ENCODE measurements around the gene ENTPD1.
A peak's percentile ranks its signal among the peaks of the same experiment; 100 is the strongest.
"Not testable (repeated sequence)": the region's sequence is repeated elsewhere in the genome, so short reads cannot be mapped to it uniquely, and the experiment has no call there.

The ENTPD1 gene, protein sequence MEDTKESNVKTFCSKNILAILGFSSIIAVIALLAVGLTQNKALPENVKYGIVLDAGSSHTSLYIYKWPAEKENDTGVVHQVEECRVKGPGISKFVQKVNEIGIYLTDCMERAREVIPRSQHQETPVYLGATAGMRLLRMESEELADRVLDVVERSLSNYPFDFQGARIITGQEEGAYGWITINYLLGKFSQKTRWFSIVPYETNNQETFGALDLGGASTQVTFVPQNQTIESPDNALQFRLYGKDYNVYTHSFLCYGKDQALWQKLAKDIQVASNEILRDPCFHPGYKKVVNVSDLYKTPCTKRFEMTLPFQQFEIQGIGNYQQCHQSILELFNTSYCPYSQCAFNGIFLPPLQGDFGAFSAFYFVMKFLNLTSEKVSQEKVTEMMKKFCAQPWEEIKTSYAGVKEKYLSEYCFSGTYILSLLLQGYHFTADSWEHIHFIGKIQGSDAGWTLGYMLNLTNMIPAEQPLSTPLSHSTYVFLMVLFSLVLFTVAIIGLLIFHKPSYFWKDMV

DNA sequence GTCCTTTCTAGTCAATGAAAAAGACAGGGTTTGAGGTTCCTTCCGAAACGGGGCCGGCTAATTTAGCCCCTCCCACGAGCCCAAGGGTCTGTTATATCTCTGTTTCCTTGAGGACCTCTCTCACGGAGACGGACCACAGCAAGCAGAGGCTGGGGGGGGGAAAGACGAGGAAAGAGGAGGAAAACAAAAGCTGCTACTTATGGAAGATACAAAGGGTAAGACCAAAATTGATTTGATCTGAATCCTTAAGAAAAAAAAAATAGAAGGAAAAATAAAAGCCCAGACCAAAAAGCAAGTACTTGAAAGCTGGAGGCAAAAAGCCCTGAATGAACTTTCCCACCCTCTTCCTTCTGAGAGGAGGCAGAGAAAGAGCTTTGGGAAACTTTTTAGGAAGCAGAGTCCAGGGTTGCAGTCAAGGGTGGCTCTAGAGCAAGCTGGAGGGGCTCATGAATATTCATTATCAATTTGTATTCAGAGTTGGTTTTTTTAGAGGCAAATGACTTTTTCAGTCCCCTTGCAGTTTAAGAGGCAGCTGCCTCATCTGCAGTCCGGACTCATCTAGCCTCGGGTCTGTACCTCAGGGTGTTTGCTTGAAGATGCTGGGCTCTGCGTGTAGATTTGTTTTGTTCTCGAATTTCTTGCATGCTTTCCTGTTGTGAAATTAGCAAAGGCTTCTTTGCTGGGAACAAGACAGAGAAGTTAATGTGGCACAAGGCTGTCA lies at the start of gene ENTPD1:
Gene ENTPD1 (plus strand): TSS at position 123 of the 721 bp plus-strand sequence. CDS start 77 bp downstream, at position 200.
- peak; percentile 5 for DNase-seq (ENCODE audit: low spot score)

DNA sequence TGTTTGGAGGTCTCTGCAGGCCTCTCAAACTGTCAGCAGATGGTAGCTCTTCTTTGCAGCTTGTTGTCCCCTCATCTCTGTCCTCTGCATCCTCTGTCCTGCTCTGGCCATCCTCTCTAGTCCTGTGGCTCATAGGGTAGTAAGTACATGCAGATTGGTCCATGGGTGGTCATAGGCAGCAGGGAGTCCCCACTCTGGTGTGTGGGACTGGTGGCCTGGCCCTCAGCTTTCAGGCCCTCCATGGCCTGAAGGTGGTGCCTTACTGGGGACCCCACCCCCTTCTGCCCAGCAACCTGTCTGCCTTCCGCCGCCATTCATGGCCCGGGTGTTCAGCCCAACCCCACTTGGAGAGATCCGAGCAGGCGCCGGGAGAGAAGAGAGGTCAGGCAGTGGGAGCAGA lies 49.4 kb upstream of the ENTPD1 start:
- no peak for DNase-seq (ENCODE audit: low spot score)

DNA sequence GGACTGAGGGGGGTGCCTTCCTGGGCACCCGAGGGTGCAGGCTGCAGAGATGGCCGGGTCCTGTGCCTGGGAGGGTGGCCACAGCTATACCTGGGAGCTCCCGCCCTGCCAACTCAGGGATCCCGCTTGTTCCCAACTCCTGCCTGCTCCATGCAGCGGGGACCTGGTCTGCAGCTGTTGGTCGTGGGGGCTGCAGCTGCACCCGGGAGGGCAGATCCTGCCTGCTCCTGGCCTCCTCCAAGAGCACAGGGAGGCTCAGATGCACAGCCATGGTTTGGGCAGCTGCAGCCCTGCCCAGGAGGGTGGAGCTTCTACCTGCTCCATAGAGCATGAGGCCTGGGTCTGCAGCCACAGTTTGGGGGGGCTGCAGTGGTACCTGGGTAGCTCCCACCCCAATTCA lies 49.0 kb upstream of the ENTPD1 start:
- DNase-seq (ENCODE audit: low spot score) = no peak

DNA sequence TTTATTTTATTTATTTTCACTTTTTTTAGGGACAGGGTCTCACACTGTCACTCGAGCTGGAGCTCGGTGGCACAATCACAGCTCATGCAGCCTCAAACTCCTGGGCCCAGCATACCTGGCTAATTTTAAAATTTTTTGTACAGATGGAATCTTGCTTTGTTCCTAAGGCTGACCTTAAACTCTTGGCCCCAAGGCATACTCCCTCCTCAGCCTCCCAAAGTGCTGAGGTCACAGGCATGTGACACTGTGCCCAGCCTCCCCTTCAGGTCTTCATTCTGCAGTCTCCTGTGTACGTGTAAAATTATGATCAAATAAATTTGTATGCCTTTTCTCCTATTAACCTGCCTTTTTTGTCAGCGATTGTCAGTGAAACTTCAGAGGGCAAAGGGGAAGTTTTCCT lies 44.5 kb upstream of the ENTPD1 start:
- no peak for DNase-seq (ENCODE audit: low spot score)

DNA sequence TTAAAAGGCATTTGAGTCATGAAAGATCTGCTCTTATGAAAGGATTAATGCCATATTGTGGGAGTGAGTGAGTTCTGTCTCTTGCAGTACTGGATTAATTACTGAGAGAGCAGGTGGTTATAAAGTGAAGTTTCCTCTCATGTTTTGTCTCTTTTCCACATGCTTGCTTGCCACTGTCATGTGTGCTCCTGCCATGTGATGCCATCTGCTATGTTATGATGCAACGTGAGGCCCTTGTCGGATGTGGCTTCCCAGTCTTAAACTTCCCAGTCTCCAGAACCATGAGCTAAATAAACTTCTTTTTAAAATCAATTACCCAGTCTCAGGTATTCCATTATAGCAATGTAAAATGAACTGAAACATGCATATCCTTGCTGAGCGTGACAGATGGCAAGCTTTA lies 39.5 kb upstream of the ENTPD1 start:
- DNase-seq (ENCODE audit: low spot score) = peak; percentile 8

DNA sequence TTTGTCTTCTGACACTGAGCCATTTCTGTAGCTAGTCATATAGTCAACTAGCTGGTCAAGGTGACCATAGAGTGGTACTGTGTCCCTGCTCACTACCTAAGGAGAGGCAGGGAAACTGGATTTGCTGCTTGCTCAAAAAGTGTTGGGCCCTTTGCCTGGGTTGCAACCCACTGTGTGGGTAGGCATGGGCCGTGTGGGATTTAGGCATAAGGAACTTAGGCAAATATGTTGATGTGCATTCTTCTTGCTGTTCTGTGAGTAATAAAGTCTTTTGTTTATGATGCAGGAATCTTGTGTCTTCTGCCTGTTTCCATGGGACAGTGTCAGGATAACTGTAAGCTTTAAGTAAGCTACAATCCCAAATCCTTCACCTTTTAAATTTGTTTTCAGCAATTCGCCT lies 39.1 kb upstream of the ENTPD1 start:
- no peak for DNase-seq (ENCODE audit: low spot score)

DNA sequence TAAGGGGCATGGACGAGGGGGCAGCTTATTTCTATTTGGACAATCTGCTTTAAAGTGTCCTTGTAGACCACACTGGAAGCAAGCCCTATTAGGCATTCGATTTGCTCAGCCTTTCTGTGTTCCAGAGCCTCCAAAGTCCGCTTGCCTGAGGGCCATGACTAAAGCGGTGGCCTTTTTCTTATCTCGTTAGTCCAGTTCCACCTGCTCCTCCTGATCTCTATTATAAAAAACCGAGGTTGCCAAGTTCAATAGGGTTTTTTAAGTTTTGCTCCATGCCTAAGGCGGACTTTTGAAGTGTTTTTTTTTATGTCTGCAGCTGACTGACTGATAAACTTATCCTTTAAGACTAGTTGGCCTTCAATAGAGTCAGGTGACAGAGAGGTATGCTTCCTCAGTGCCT lies 35.2 kb upstream of the ENTPD1 start:
- not testable (repeated sequence) for DNase-seq (ENCODE audit: low spot score)

DNA sequence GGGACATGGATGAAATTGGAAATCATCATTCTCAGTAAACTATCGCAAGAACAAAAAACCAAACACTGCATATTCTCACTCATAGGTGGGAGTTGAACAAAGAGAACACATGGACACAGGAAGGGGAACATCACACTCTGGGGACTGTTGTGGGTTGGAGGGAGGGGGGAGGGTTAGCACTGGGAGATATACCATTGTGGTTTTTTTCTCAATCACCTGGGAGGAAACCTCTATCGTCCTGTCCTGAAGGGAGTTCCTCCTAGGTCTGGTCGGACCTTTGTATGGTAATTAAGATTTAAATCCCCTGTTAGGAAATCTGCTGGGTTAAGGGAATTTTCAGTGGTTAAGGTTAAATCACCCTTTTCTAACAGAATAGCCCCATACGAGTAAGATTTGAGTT lies 33.5 kb upstream of the ENTPD1 start:
- not testable (repeated sequence) for DNase-seq (ENCODE audit: low spot score)

DNA sequence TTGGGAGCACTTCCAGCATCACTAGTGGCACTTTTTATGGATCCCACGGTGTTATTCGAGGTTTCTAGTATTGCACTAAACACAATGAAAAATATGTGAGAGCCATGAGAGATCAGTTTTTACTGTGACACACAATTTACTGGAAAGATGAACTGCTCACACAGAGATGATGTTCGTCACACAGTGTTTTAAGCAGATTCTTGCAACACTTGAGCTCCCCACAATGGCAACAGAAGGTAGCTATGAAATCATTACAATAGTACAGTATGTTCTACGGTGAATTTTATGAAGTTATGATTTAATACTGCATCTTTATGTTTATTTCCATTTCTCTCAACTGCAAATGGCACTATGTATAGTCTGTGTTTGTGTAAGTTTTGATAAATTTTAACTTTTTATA lies 27.4 kb upstream of the ENTPD1 start:
- DNase-seq (ENCODE audit: low spot score) = no peak

DNA sequence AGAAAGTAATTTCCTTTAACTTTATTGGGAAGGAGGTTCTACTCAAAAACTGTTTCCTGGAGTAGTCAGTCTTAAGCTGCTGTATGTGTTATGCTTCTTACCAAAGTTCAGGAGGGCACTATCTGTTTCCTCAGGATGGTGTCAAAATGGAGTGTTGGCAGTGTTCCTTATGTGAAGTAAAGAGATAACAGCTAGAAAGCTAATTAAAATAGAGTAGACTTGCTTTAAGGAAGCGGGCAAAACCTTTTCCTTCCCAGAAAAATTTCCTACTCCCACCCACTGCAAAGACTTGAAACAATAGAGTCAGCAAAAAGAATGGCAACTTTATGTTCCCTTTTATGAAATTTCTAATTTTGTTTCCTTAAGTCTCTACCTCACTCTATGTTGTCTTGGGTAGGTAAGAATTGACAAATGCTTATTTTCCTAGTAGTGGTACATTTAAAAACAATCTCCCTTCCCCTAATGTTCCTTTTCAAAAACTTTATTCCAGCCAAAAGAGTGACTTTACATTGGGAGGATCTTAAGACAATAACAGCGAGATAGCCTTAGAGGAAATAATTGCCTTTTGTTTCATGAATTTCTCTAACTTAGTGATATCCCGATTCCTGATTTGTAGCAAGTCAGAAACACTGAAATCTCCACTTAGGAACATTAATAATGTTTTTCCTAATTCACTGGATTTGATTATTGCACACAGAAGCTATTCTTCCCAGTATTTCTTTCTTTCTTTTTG lies 26.5 kb upstream of the ENTPD1 start:
- no peak for DNase-seq (ENCODE audit: low spot score)

DNA sequence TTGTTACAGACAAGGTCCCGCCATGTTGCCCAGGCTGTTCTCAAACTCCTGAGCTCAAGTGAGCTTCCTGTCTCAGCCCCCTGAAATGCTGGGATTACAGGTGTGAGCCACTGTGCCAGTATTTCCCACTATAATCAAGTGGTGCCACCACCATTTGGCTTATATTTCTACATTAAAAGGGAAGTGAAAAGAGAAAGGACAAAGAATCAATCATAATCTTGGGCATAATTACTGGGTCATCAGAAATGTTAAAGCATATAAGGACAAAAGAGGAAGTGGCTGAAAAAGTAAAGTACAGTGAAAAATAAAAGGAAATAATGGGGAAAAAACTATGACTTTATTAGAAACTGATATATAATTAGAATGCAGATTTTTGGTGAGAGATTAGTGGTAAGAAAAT lies 25.7 kb upstream of the ENTPD1 start:
- no peak for DNase-seq (ENCODE audit: low spot score)

DNA sequence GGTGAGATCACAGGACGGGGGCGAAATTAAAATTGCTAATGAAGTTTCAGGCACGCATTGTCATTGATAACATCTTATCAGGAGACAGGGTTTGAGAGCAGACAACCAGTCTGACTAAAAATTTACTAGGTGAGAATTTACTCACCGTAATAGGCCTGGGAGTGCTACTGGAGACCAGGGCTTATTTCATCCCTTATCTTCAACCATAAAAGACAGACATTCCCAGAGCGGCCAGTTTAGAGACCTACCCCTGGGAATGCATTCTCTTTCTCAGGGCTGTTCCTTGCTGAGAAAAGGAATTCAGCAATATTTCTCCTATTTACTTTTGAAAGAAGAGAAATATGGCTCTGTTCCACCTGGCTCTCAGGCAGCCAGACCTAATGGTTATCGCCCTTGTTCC lies 23.1 kb upstream of the ENTPD1 start:
- DNase-seq (ENCODE audit: low spot score) = not testable (repeated sequence)

DNA sequence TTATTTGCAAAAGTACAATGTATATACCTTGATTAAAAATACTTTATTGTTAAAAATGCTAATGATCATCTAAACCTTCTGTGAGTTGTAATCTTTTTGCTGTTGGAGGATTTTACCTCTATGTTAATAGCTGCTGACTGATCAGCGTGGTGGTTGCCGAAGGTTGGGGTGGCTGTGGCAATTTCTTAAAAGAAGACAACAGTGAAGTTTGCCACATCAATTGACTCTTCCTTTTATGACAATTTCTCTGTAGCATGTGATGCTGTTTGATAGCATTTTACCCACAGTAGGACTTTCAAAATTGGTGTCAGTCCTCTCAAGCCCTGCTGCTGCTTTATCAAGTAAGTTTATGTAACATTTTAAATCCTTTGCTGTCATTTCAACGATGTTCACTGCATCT lies 16.9 kb upstream of the ENTPD1 start:
- no peak for DNase-seq (ENCODE audit: low spot score)

DNA sequence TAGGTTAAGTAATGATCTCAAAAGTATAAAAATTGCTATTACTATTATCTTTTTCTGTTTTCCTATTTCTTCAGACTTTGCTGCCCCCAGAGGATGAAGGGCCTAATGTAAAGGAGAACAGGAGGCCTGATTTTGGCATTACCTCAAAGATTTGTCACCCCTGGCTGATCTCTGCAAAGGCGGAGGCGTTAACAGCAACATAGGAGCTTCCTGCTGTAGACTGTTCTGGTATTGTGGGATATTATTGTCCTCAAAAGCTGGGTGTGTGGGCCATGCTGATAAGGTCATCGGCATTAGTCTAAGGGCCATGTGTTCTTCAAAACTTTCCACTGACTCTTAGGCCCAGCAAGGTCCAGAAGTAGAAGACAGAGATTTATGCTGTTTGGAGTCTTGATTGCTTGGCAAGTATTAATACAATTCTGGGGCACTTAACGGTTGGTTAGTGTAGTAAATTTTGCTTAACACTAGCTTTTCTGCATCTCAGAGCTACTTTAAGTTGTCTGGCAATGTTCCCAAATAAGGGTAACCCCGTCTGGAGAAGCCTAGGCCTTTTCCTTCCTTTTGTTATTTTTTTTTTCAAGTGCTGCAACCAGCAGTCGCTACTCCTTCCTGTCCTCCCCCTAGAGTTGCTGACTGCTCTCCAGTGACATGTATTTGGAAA lies 14.0 kb upstream of the ENTPD1 start:
- no peak for DNase-seq (ENCODE audit: low spot score)

DNA sequence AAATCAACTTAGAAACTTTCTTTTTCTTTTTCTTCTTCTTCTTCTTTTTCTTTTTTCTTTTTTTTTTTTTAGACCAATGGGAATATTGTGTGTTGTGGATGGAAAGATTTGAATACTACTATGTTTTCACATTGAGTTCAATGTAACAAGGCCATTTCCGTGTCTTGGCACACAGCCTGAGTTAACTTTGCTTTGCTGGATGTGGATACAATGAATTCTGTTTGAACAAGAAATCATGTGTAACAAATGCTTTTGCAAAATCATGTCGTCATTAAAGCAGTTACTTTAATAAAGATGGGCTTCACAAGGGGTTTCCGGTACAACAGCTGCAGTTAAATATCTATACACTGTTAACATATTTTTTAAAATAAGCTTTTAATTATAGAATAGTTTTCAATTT lies 13.5 kb upstream of the ENTPD1 start:
- no peak for DNase-seq (ENCODE audit: low spot score)

DNA sequence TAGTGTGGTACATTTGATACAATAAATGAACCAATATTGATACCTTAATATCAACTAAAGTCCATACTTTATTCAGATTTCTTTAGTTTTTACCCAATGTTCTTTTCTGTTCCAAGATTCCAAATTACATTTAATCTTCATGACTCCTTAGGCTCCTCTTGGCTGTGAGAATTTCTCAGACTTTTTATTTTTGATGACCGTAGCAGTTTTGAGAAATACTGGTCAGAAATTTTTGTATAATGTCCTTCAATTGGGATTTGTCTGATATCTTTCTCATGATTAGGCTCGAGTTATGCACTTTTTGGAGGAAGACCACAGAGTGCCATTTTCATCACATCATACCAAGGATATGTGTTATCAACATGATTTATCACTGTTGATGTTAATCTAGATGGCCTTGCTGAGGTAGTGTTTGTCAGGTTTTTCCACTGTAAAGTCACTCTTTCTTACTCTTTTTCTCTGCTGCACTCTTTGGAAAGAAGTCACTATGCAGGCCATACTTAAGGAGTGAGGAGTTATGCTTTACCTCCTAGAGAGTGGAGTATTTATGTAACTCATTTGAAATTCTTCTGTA lies 12.9 kb upstream of the ENTPD1 start:
- DNase-seq (ENCODE audit: low spot score) = no peak

DNA sequence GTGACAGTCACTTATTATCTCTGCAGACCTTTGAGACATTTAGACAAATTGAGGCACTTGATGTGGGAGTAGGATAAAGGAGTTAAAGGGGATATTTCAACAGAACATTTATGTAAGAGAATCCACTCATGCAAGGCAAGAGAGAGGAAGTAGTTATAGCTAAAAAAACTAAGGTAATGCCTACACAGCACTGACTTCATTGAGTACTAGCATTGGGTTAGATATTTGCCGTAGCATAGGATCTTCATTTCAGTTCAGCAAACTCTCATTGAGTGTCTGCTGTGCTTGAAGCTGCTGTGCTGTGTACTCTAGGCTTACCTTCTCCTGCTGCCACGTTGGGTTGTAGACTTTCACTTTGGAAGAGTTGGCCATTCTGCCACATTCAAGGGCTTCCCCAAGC lies 10.5 kb upstream of the ENTPD1 start:
- DNase-seq (ENCODE audit: low spot score) = no peak

DNA sequence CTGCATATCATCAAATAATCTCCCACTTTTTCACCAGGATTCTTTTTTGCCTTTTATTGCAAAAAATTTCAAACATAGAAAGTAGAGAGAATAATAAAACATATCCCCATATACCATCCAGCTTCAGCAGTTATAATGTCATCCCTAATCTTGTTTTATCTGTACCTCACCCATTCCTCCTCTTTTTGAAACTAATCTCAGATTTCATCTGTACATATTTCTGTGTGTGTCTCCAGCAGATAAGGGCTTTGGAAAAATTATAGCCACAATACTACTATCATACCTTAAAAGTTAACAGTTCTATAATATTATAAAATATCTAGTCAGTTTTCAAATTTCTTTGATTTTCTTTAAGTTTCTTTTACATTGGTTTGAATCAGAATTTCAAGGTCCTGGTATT lies 7.6 kb upstream of the ENTPD1 start:
- DNase-seq (ENCODE audit: low spot score) = no peak

DNA sequence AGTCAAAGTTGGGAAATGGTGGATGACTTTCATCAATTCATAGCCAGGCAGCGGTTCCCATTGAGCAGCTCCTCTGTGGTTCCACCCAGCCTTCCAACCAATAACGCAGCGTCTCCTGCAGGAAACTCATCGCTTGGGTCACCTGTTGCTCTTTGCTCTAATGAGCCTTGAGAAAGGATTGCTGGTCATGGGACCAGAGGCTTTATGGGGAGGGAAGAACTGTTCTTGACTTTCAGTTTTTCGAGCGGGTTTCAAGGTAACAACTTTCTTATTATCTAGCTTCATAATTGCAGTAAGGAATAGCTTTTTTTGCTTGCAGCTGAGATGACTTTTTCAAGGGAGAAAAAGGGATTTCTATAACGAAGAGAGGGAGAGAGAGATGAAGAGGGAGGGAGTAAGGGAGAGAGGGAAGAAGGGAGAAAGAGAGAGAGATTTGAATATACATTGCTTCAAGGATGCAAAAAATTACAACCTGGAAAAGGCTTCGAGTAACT lies 405 bp upstream of the ENTPD1 start:
- DNase-seq (ENCODE audit: low spot score) = no peak

DNA sequence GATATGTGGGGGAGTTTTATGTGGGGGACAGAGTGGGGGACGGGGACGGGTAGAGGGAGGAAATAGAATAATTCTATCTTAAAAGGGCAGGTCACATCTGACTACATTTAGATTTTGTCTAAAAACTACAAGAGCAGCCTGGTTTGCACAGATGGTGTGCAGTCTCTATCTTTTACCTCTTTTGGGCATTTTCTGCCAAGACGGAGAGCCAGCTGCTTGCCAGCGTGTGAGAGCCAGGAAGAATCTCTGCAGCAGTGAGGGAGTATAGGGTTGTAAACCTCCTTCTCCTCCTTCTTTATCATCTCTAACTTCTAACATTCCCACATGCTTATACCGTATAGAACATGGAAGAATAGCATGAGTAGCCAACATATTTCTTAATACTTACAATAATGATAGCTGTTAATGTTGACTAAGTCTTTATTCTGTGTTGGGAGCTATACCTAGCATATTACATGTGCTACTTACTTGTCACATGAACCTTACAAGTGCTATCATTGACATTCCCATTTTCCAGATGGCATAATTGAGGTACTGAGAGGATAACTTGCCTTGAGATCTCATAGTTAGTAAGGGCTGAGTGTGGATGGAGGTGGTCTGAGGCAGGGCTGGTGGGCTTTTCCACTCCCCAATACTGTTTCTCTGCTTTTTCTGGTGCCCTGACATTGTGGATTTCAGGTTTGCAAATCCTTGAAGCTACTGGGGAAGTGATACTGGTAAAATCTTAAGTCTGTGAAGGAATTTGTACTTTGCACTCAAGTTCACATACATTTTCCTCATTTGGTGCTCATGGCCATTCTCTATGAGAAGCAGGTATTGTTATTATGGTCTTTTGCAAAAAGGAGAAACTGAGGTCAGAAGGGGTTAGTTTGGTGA lies 1.1 kb downstream of the ENTPD1 start:
- DNase-seq (ENCODE audit: low spot score) = no peak
